Endothelial cell of umbilical vein (primary cell): Measurements from ENCODE around the gene EPYC. TPM values are rescaled to one million over a fixed set of nuclear protein-coding genes. Genes with fewer than 3 reads are reported as not detected.

Source experiments
- BruUV-seq: library from RNA; stranded (reverse); fragments of 400-500 nt; replicated peaks from 2 replicates; lab custom pipeline; 2021; lab: Mats Ljungman, UMichigan
- CTCF ChIA-PET: fragments of 300-600, 350-600 bp; sonication (Branson Sonifier 250); formaldehyde crosslinking; loops from one replicate; lab custom pipeline; 2021; ENCODE audit warnings: antibody characterized with exemption, inconsistent platforms; lab: Charles Lee
- POLR2A ChIA-PET: fragments of 300-600, 350-600 bp; sonication (Branson Sonifier 250); formaldehyde crosslinking; loops from one replicate; lab custom pipeline; 2021; ENCODE audit warnings: antibody characterized with exemption, inconsistent platforms; lab: Charles Lee
- DNase-seq: peaks from one replicate; pipeline ENCODE4 v3.0.0-alpha.2; 2011; ENCODE audit warnings: low read depth, low spot score
- FAIRE-seq: peaks from 2 replicates; lab custom pipeline; 2011; peaks lifted over from hg19 to GRCh38; lab: Jason Lieb, UNC
- H2AFZ ChIP-seq: 2 replicates; pipeline ENCODE4 v1.6.0; 2012; ENCODE audit warnings: low read depth, low read length, control low read depth, inconsistent platforms
- H3K27ac ChIP-seq: 2 replicates; pipeline ENCODE4 v1.5.1; 2011; ENCODE audit warnings: low read depth, mild to moderate bottlenecking, control low read depth, low read length, moderate library complexity; ENCODE audit not compliant: insufficient read depth
- H3K27me3 ChIP-seq, 2 experiments: 2 replicates each; pipeline versions ENCODE4 v1.6.0 to v1.6.1; 2011; ENCODE audit warnings: low read length in 2 of 2, mixed read lengths in 1 of 2; ENCODE audit not compliant: control insufficient read depth in 2 of 2, insufficient read depth in 2 of 2
- H3K36me3 ChIP-seq, 2 experiments: 2 replicates in 1 of 2; 3 replicates in 1 of 2; pipeline ENCODE4 v1.5.1; 2011; ENCODE audit warnings: low read length in 2 of 2, mild to moderate bottlenecking in 1 of 2, moderate library complexity in 1 of 2; ENCODE audit not compliant: control insufficient read depth in 2 of 2, insufficient read depth in 2 of 2; ENCODE audit errors: extremely low read depth in 1 of 2
- H3K4me1 ChIP-seq: 3 replicates; pipeline ENCODE4 v1.5.1; 2011; ENCODE audit warnings: mild to moderate bottlenecking, low read length; ENCODE audit not compliant: control insufficient read depth, insufficient read depth; ENCODE audit errors: extremely low read depth
- H3K4me2 ChIP-seq: 2 replicates; pipeline ENCODE4 v1.6.1; 2011; ENCODE audit warnings: low read length, control low read depth, mixed read lengths; ENCODE audit not compliant: insufficient read depth
- H3K4me3 ChIP-seq, 3 experiments: fragments of 200-600 bp in 1 of 3; sonication (generic), shearing (Covaris generic) in 1 of 3; replicated peaks in 1 of 3; 2 replicates each; pipeline ENCODE4 v1.5.1; 2011 to 2016; ENCODE audit warnings: control low read depth in 3 of 3, low read length in 3 of 3, mild to moderate bottlenecking in 2 of 3, inconsistent platforms in 1 of 3, low read depth in 1 of 3, moderate library complexity in 1 of 3; ENCODE audit not compliant: insufficient read depth in 1 of 3
- H3K79me2 ChIP-seq: 2 replicates; pipeline ENCODE4 v1.6.0; 2012; ENCODE audit warnings: low read length, inconsistent platforms; ENCODE audit not compliant: control insufficient read depth, insufficient read depth
- H3K9ac ChIP-seq: replicated peaks from 2 replicates; pipeline ENCODE3; 2011; ENCODE audit warnings: low read length, control low read depth; ENCODE audit not compliant: insufficient read depth; ENCODE audit errors: extremely low read depth
- H3K9me1 ChIP-seq: replicated peaks from 3 replicates; pipeline ENCODE4 v1.6.0; 2011; ENCODE audit warnings: mild to moderate bottlenecking, low read length; ENCODE audit not compliant: control insufficient read depth, insufficient read depth; ENCODE audit errors: extremely low read depth
- H3K9me3 ChIP-seq: replicated peaks from 2 replicates; pipeline ENCODE4 v1.5.1; 2012; ENCODE audit warnings: low read length, inconsistent platforms; ENCODE audit not compliant: control insufficient read depth, insufficient read depth
- H4K20me1 ChIP-seq: replicated peaks from 2 replicates; pipeline ENCODE3; 2011; ENCODE audit warnings: mild to moderate bottlenecking, low read length; ENCODE audit not compliant: control insufficient read depth, insufficient read depth; ENCODE audit errors: extremely low read depth
- EZH2 ChIP-seq: IDR thresholded peaks from 2 replicates; pipeline ENCODE4 v1.6.1; 2012; ENCODE audit warnings: borderline replicate concordance, low read depth, mild to moderate bottlenecking, moderate library complexity, low read length, inconsistent platforms; ENCODE audit not compliant: severe bottlenecking
- FOS ChIP-seq: IDR thresholded peaks from 2 replicates; pipeline ENCODE4 v1.6.1; 2011; ENCODE audit warnings: mild to moderate bottlenecking, low read length, moderate library complexity, borderline replicate concordance; ENCODE audit not compliant: insufficient read depth
- GATA2 ChIP-seq: IDR thresholded peaks from 2 replicates; pipeline ENCODE4 v1.7.0; 2011; ENCODE audit warnings: low read depth, mild to moderate bottlenecking, moderate library complexity, mixed read lengths, low read length; ENCODE audit not compliant: insufficient read length, insufficient read depth
- JUN ChIP-seq: IDR thresholded peaks from 2 replicates; pipeline ENCODE4 v1.6.1; 2011; ENCODE audit warnings: borderline replicate concordance, low read depth; ENCODE audit not compliant: insufficient read length, insufficient read depth
- MAX ChIP-seq: IDR thresholded peaks from 2 replicates; pipeline ENCODE4 v1.6.1; 2011; ENCODE audit not compliant: insufficient read depth, insufficient read length
- MYC ChIP-seq: IDR thresholded peaks from one replicate; pipeline ENCODE4 v1.6.1; 2011; ENCODE audit warnings: mild to moderate bottlenecking, low read depth, low read length
- POLR2A ChIP-seq: IDR thresholded peaks from 2 replicates; pipeline ENCODE4 v1.6.1; 2012; ENCODE audit warnings: low read depth, mild to moderate bottlenecking, control low read depth, low read length
- POLR2AphosphoS5 ChIP-seq: IDR thresholded peaks from 2 replicates; pipeline ENCODE4 v1.6.1; 2012; ENCODE audit warnings: low read depth, mild to moderate bottlenecking, control low read depth, low read length, moderate library complexity; ENCODE audit not compliant: insufficient read depth
- dilution Hi-C: fragments of 300-500 bp; cut with MboI; formaldehyde crosslinking; loops from one replicate; pipeline ENCODE4 v1.15.0; 2019; ENCODE audit warnings: low sequenced_read_pairs; ENCODE audit not compliant: extremely low pct_ligation_motif_present
- intact Hi-C: fragments of 100-400 bp; cut with micrococcal nuclease; formaldehyde crosslinking; loops from one replicate; pipeline ENCODE4 v1.10.0; 2022
- polyA plus RNA-seq, 4 experiments: library from polyadenylated mRNA; depleted of rRNA in 3 of 4; stranded (reverse) in 3 of 4; unstranded in 1 of 4; fragments of >200 nt; gene quantifications; 2 replicates each; pipeline versions ENCODE4 v1.2.1 to v1.2.3, GENCODE V29; 2011 to 2012; ENCODE audit warnings: missing spikeins in 1 of 4
- total RNA-seq: library from RNA; stranded (reverse); gene quantifications from 2 replicates; pipeline ENCODE4 v1.2.3, GENCODE V29; 2021
- TF ChIP-seq, protein P1 (sequence below), 2 donors: IDR thresholded peaks; 1 replicate in 1 of 2; 2 replicates in 1 of 2; pipeline ENCODE4 v1.5.1; 2011; ENCODE audit warnings: low read length in 2 of 2, mild to moderate bottlenecking in 2 of 2, moderate library complexity in 2 of 2, control low read depth in 1 of 2, inconsistent platforms in 1 of 2, low read depth in 1 of 2; ENCODE audit not compliant: insufficient read depth in 1 of 2; ENCODE audit errors: extremely low read depth in 1 of 2

The EPYC gene
- total and polyA plus RNA-seq, 2 donors (not counting 3 experiments of a cell fraction or from before 2014, with no cell fraction given) = not detected

GRCh38 chr12:90991952-90992465 is 12.8 kb downstream of the EPYC start:
- Histone ChIP-seq H3K4me1 (no peaks in the 10 kb centered on the region), H3K4me3 (no peak overlapping the region), H3K9me1 (no peaks in the 10 kb centered on the region), H3K9me3 (no peaks in the 10 kb centered on the region), H3K36me3 (no peaks in the 10 kb centered on the region), H2AFZ (no peak overlapping the region), H3K27ac (no peak overlapping the region), H3K79me2 (no peaks in the 10 kb centered on the region), H3K27me3 (no peaks in the 10 kb centered on the region), H3K9ac (no peak overlapping the region), H3K4me2 (no peak overlapping the region), H4K20me1 (no peaks in the 10 kb centered on the region)
- dilution Hi-C loops = no loop called here
- no peak for TF ChIP-seq POLR2A
- TF ChIP-seq JUN = no peak
- TF ChIP-seq MAX = no peak
- TF ChIP-seq GATA2 = no peak
- TF ChIP-seq MYC = no peak
- TF ChIP-seq POLR2AphosphoS5 = no peak
- TF ChIP-seq, protein P1, sequence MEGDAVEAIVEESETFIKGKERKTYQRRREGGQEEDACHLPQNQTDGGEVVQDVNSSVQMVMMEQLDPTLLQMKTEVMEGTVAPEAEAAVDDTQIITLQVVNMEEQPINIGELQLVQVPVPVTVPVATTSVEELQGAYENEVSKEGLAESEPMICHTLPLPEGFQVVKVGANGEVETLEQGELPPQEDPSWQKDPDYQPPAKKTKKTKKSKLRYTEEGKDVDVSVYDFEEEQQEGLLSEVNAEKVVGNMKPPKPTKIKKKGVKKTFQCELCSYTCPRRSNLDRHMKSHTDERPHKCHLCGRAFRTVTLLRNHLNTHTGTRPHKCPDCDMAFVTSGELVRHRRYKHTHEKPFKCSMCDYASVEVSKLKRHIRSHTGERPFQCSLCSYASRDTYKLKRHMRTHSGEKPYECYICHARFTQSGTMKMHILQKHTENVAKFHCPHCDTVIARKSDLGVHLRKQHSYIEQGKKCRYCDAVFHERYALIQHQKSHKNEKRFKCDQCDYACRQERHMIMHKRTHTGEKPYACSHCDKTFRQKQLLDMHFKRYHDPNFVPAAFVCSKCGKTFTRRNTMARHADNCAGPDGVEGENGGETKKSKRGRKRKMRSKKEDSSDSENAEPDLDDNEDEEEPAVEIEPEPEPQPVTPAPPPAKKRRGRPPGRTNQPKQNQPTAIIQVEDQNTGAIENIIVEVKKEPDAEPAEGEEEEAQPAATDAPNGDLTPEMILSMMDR (IDR thresholded peaks at IDR 0.05; ENCODE audit: extremely low read depth in 1 of 2, insufficient read depth in 1 of 2, low read depth in 1 of 2, low read length in 2 of 2) = no peak
- no peak for TF ChIP-seq FOS
- TF ChIP-seq EZH2 = no peak
- FAIRE-seq = no peak
- no peak for DNase-seq
- CTCF ChIA-PET = interaction anchor here (1.2 kb wide), 1 partner anchor 117 kb away, joined by 3 read pairs; no protein-coding TSS in a partner anchor
- no TSS peak for BruUV-seq
- POLR2A ChIA-PET = no interaction called here
- intact Hi-C loops = no loop called here
